Neural progenitor cell (in vitro differentiated cells): Measurements from ENCODE around the gene CHD9NB.

Source experiments
- EZH2phosphoT487 ChIP-seq: fragments of 200-600 bp; sonication (generic); IDR thresholded peaks from 2 replicates; pipeline ENCODE4 v1.6.1; 2017; ENCODE audit warnings: antibody characterized with exemption
- TF ChIP-seq, protein P1 (sequence below): fragments of 200-600 bp; sonication (generic); IDR thresholded peaks from 2 replicates; pipeline ENCODE4 v1.5.1; 2017; ENCODE audit warnings: antibody characterized with exemption, mild to moderate bottlenecking

DNA sequence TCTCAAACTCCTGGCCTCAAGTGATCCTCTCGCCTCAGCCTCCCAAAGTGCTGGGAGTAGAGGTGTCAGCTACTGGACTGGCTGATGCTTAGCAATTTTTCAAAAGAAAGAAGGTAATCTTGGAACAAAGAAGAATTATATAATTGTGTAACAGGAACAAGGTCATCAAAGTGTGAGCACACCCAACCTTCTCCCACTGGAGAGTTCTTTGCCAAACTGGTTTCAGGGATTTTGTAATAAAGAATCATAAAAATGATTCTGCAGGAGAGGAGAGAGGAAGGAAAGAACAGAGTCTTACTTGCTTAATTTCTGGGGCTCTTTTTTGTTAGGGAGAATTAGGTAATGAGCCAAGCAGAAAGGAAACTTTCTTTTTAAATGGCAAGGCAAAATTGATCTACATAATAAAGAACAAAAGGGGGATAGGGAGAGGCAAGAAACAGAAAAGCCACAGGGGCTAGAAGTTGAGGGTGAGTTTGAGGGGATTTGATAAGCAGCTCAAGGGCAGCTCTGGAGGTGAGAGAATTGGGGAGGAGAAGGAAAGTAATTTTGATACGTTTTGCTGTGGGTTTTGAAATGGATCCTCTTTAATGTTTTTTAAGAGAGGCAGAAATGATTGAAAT lies 21.3 kb downstream of the CHD9NB start:
- no peak for TF ChIP-seq EZH2phosphoT487
- TF ChIP-seq, protein P1, sequence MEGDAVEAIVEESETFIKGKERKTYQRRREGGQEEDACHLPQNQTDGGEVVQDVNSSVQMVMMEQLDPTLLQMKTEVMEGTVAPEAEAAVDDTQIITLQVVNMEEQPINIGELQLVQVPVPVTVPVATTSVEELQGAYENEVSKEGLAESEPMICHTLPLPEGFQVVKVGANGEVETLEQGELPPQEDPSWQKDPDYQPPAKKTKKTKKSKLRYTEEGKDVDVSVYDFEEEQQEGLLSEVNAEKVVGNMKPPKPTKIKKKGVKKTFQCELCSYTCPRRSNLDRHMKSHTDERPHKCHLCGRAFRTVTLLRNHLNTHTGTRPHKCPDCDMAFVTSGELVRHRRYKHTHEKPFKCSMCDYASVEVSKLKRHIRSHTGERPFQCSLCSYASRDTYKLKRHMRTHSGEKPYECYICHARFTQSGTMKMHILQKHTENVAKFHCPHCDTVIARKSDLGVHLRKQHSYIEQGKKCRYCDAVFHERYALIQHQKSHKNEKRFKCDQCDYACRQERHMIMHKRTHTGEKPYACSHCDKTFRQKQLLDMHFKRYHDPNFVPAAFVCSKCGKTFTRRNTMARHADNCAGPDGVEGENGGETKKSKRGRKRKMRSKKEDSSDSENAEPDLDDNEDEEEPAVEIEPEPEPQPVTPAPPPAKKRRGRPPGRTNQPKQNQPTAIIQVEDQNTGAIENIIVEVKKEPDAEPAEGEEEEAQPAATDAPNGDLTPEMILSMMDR, result no peak
